CD14-positive monocyte (primary cell): ENCODE results near the gene KBTBD3. TPM values are rescaled to one million over a fixed set of nuclear protein-coding genes. Genes with fewer than 3 reads are reported as not detected.

Source experiments
- DNase-seq, 3 donors: peaks; one replicate each; pipeline ENCODE4 v3.0.0-alpha.2; 2011 to 2022
- H2AFZ ChIP-seq: 2 replicates; pipeline ENCODE4 v1.6.0; 2012; ENCODE audit warnings: mild to moderate bottlenecking, low read depth, low read length, inconsistent platforms; ENCODE audit not compliant: insufficient read depth, poor library complexity, severe bottlenecking
- H3K27ac ChIP-seq, 2 donors: 1 replicate in 1 of 2; 2 replicates in 1 of 2; pipeline ENCODE4 v1.5.1; 2012 to 2013; ENCODE audit warnings: low read length in 2 of 2, control low read depth in 1 of 2, inconsistent platforms in 1 of 2, low read depth in 1 of 2, mild to moderate bottlenecking in 1 of 2
- H3K27me3 ChIP-seq, 2 donors: one replicate each; pipeline versions ENCODE4 v1.6.0 to v1.6.1; 2011 to 2013; ENCODE audit warnings: low read length in 2 of 2; ENCODE audit not compliant: control insufficient read depth in 2 of 2, insufficient read depth in 2 of 2
- H3K36me3 ChIP-seq, 2 donors: replicated peaks in 1 of 2; 1 replicate in 1 of 2; 2 replicates in 1 of 2; pipeline versions ENCODE4 v1.5.1 to v1.6.1; 2012 to 2013; ENCODE audit warnings: low read length in 2 of 2, control low read depth in 1 of 2, inconsistent platforms in 1 of 2, mild to moderate bottlenecking in 1 of 2; ENCODE audit not compliant: insufficient read depth in 2 of 2, control insufficient read depth in 1 of 2
- H3K4me1 ChIP-seq, 2 donors: 1 replicate in 1 of 2; 2 replicates in 1 of 2; pipeline versions ENCODE4 v1.5.1 to v1.6.1; 2012 to 2013; ENCODE audit warnings: low read length in 2 of 2, control low read depth in 1 of 2, inconsistent platforms in 1 of 2, mild to moderate bottlenecking in 1 of 2, moderate library complexity in 1 of 2; ENCODE audit not compliant: insufficient read depth in 2 of 2, control insufficient read depth in 1 of 2
- H3K4me2 ChIP-seq: replicated peaks from 2 replicates; pipeline ENCODE3; 2012; ENCODE audit warnings: low read length, moderate library complexity, mild to moderate bottlenecking; ENCODE audit not compliant: poor library complexity, severe bottlenecking; ENCODE audit errors: extremely low read depth
- H3K4me3 ChIP-seq, 3 experiments: fragments of 200-600 bp in 1 of 3; sonication (generic) in 1 of 3; replicated peaks in 1 of 3; 1 replicate in 2 of 3; 2 replicates in 1 of 3; pipeline ENCODE4 v1.5.1; 2011 to 2013; ENCODE audit warnings: low read length in 3 of 3, mild to moderate bottlenecking in 3 of 3, control low read depth in 2 of 3, low read depth in 2 of 3, inconsistent platforms in 1 of 3, moderate library complexity in 1 of 3
- H3K79me2 ChIP-seq: 2 replicates; pipeline ENCODE4 v1.6.0; 2012; ENCODE audit warnings: mild to moderate bottlenecking, control low read depth, inconsistent platforms, low read length, moderate library complexity; ENCODE audit not compliant: insufficient read depth
- H3K9ac ChIP-seq: 2 replicates; pipeline ENCODE4 v1.6.0; 2017; ENCODE audit warnings: low read length, mild to moderate bottlenecking; ENCODE audit not compliant: insufficient read depth, poor library complexity, severe bottlenecking
- H3K9me3 ChIP-seq, 2 donors: replicated peaks in 1 of 2; 1 replicate in 1 of 2; 2 replicates in 1 of 2; pipeline versions ENCODE4 v1.5.1 to v1.6.1; 2012 to 2013; ENCODE audit warnings: low read length in 2 of 2, control low read depth in 1 of 2; ENCODE audit not compliant: control insufficient read depth in 1 of 2, insufficient read depth in 1 of 2
- H4K20me1 ChIP-seq: 2 replicates; pipeline ENCODE4 v1.6.0; 2012; ENCODE audit warnings: mild to moderate bottlenecking, low read length, control low read depth, moderate library complexity; ENCODE audit not compliant: insufficient read depth
- H3K27ac Mint-ChIP-seq, 7 donors: one replicate each; pipeline ENCODE4 v1.8.0; 2020; ENCODE audit warnings: mild to moderate bottlenecking in 7 of 7, mixed read lengths in 7 of 7, moderate library complexity in 6 of 7, inconsistent platforms in 2 of 7
- H3K27me3 Mint-ChIP-seq, 3 donors: one replicate each; pipeline ENCODE4 v1.8.0; 2021 to 2022; ENCODE audit warnings: low read depth in 3 of 3, mild to moderate bottlenecking in 3 of 3, mixed read lengths in 3 of 3, moderate library complexity in 3 of 3, inconsistent platforms in 1 of 3
- H3K36me3 Mint-ChIP-seq, 2 donors: one replicate each; pipeline ENCODE4 v1.8.0; 2020; ENCODE audit warnings: mixed read lengths in 2 of 2, inconsistent platforms in 1 of 2, mild to moderate bottlenecking in 1 of 2
- H3K4me1 Mint-ChIP-seq: one replicate; pipeline ENCODE4 v1.8.0; 2020; ENCODE audit warnings: mild to moderate bottlenecking, mixed read lengths
- H3K4me3 Mint-ChIP-seq, 2 donors: one replicate each; pipeline ENCODE4 v1.8.0; 2020; ENCODE audit warnings: mild to moderate bottlenecking in 2 of 2, mixed read lengths in 2 of 2, moderate library complexity in 1 of 2
- H3K9me3 Mint-ChIP-seq, 7 donors: one replicate each; pipeline ENCODE4 v1.8.0; 2020 to 2022; ENCODE audit warnings: mixed read lengths in 7 of 7, mild to moderate bottlenecking in 6 of 7, moderate library complexity in 6 of 7, inconsistent platforms in 2 of 7
- WGBS: methylation state at CpG from one replicate; pipeline ENCODE4 v1.1.5; 2013; ENCODE audit warnings: missing lambda C conversion rate; ENCODE audit not compliant: insufficient coverage; 5-methylcytosine and 5-hydroxymethylcytosine counted together
- intact Hi-C, 2 donors: fragments of 100-400 bp; cut with micrococcal nuclease; formaldehyde crosslinking; loops; one replicate each; pipeline versions ENCODE4 v1.15.0 to v1.15.1; 2023
- polyA plus RNA-seq, 3 donors: library from polyadenylated mRNA; depleted of rRNA in 1 of 3; unstranded in 2 of 3; stranded (reverse) in 1 of 3; fragments of 300-500 nt in 2 of 3; fragments of >200 nt in 1 of 3; fragmentation: Illumina TruSeq in 2 of 3; gene quantifications; 1 replicate in 2 of 3; 2 replicates in 1 of 3; pipeline ENCODE4 v1.2.3, GENCODE V29; 2012 to 2021
- TF ChIP-seq, protein P1 (sequence below): fragments of 200-600 bp; IDR thresholded peaks from one replicate; pipeline ENCODE4 v1.8.0; 2022; ENCODE audit warnings: antibody characterized with exemption, mild to moderate bottlenecking

KBTBD3 gene
- polyA plus RNA-seq, 3 donors, result 1.5 to 5.9 (median 2.6) TPM

DNA sequence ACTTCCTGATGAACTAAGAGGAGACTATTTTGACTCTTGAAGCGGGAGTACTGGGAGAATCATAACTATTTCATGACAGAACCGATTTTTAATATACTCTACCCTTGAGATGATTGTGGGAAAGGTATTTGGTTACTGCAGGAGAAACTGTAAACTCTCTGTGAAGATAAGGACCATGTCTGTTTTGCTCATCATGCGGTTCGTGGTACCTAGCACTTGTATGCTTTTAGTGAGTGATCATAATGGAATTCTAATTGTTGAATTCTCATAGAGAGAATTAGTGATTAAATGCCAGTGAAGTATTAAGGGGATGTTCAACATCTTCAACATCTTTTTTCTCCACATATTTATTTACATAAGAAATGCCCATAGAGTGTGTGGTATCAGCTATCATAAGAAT lies 11.7 kb upstream of the KBTBD3 start:
- no peaks in the 10 kb centered on the region for H3K27me3 ChIP-seq
- peaks cover 44% of the 10 kb centered on the region for H3K79me2 ChIP-seq
- 100% methylated on average over 1 of the region's 4 CpGs for WGBS
- H3K27ac Mint-ChIP-seq, result peak overlapping the region in 2 of 7 donors; percentile 34 to 39
- H3K27ac ChIP-seq, result no peak overlapping the region
- H3K4me1 ChIP-seq, result no peaks in the 10 kb centered on the region
- no peak for DNase-seq
- peaks cover 36 to 51% of the 10 kb centered on the region in 2 donors for H3K36me3 Mint-ChIP-seq
- H3K4me3 Mint-ChIP-seq, result no peak overlapping the region
- intact Hi-C loops, result no loop called here
- TF ChIP-seq, protein P1, sequence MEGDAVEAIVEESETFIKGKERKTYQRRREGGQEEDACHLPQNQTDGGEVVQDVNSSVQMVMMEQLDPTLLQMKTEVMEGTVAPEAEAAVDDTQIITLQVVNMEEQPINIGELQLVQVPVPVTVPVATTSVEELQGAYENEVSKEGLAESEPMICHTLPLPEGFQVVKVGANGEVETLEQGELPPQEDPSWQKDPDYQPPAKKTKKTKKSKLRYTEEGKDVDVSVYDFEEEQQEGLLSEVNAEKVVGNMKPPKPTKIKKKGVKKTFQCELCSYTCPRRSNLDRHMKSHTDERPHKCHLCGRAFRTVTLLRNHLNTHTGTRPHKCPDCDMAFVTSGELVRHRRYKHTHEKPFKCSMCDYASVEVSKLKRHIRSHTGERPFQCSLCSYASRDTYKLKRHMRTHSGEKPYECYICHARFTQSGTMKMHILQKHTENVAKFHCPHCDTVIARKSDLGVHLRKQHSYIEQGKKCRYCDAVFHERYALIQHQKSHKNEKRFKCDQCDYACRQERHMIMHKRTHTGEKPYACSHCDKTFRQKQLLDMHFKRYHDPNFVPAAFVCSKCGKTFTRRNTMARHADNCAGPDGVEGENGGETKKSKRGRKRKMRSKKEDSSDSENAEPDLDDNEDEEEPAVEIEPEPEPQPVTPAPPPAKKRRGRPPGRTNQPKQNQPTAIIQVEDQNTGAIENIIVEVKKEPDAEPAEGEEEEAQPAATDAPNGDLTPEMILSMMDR, result no peak
- peaks cover 16% of the 10 kb centered on the region for H3K4me1 Mint-ChIP-seq
- H3K9me3 Mint-ChIP-seq, result no peaks in the 10 kb centered on the region
- H3K27me3 Mint-ChIP-seq, result no peaks in the 10 kb centered on the region
- H3K9me3 ChIP-seq, result no peaks in the 10 kb centered on the region
- no peak overlapping the region for H3K9ac ChIP-seq
- peaks cover 48% of the 10 kb centered on the region for H4K20me1 ChIP-seq
- peaks cover 21 to 65% of the 10 kb centered on the region in 2 donors for H3K36me3 ChIP-seq
- H2AFZ ChIP-seq, result no peak overlapping the region
- no peak overlapping the region for H3K4me3 ChIP-seq
- H3K4me2 ChIP-seq, result no peak overlapping the region

DNA sequence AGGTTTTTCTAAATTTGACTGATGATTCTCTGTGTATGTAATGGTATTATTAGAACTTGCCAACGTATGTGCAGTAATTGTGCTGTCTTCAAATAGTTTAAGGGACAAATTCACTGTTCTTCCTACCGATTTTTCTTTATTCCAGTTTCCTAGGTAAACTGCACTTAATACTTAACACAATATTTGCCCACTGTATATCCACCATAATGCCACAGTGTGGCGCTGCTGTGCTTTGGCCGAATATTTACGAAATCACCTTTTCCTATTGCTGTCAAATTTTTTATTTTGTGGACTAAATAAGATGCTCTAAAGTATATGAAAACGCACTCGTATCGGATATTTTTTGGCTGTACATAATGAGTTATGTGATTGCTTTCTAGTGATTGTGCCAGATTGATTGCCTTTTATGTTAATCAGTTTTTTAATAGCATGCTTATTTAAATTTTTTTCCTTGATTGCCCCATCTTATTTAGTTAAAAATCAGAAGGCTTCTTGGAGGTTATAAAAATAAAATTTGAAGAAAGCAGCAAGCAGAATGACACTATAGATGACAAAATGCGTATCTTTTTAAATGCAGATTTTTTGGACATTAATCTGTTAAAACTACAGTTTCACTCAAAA lies 10.8 kb upstream of the KBTBD3 start:
- peaks cover 34 to 45% of the 10 kb centered on the region in 2 donors for H3K36me3 Mint-ChIP-seq

More for the DNA sequence above, 10.8 kb upstream of the KBTBD3 start:
- intact Hi-C loops, result no loop called here
- no peak overlapping the region for H3K4me2 ChIP-seq
- peaks cover 19 to 62% of the 10 kb centered on the region in 2 donors for H3K36me3 ChIP-seq
- Mint-ChIP-seq H3K27ac (no peak overlapping the region), H3K4me1 (peaks cover 17% of the 10 kb centered on the region), H3K4me3 (no peak overlapping the region), H3K27me3 (no peaks in the 10 kb centered on the region), H3K9me3 (no peaks in the 10 kb centered on the region)
- H3K9ac ChIP-seq, result no peak overlapping the region
- 44% methylated on average over 3 of the region's 9 CpGs for WGBS
- H3K27me3 ChIP-seq, result no peaks in the 10 kb centered on the region
- peak; percentile 27 to 47 (median 38) for DNase-seq
- no peak overlapping the region for H3K27ac ChIP-seq
- TF ChIP-seq, protein P1, result peak; percentile 91
- H4K20me1 ChIP-seq, result peaks cover 46% of the 10 kb centered on the region
- no peaks in the 10 kb centered on the region for H3K4me1 ChIP-seq
- no peak overlapping the region for H2AFZ ChIP-seq
- no peak overlapping the region for H3K4me3 ChIP-seq
- H3K9me3 ChIP-seq, result no peaks in the 10 kb centered on the region
- H3K79me2 ChIP-seq, result peaks cover 51% of the 10 kb centered on the region
